ENCODE measurements around the gene CCDC85C. TPM values are rescaled to one million over a fixed set of nuclear protein-coding genes. Genes with fewer than 3 reads are reported as not detected.

CCDC85C gene
- total RNA-seq, 1 donor, result 2.9 TPM

GRCh38 chr14:99467336-99468078, 136.5 kb downstream of the CCDC85C start:
- no peak for TF ChIP-seq CTCF (IDR thresholded peaks at IDR 0.05; ENCODE audit: insufficient read depth, low read length)
- no peak for DNase-seq (ENCODE audit: low read depth)
- no peak overlapping the region for H3K4me3 ChIP-seq (ENCODE audit: low read depth, low read length)

GRCh38 chr14:99466758-99467157, 137.2 kb downstream of the CCDC85C start:
- DNase-seq (ENCODE audit: low read depth), result no peak
- H3K4me3 ChIP-seq (ENCODE audit: low read depth, low read length), result no peak overlapping the region
- no peak for TF ChIP-seq CTCF (IDR thresholded peaks at IDR 0.05; ENCODE audit: insufficient read depth, low read length)

GRCh38 chr14:99465288-99465687, 138.7 kb downstream of the CCDC85C start:
- DNase-seq (ENCODE audit: low read depth), result no peak
- H3K4me3 ChIP-seq (ENCODE audit: low read depth, low read length), result no peak overlapping the region
- TF ChIP-seq CTCF (IDR thresholded peaks at IDR 0.05; ENCODE audit: insufficient read depth, low read length), result no peak

GRCh38 chr14:99463974-99464373, 140.0 kb downstream of the CCDC85C start:
- DNase-seq (ENCODE audit: low read depth), result no peak
- H3K4me3 ChIP-seq (ENCODE audit: low read depth, low read length), result no peak overlapping the region
- no peak for TF ChIP-seq CTCF (IDR thresholded peaks at IDR 0.05; ENCODE audit: insufficient read depth, low read length)

- TF ChIP-seq CTCF (IDR thresholded peaks at IDR 0.05; ENCODE audit: insufficient read depth, low read length), result no peak
- H3K4me3 ChIP-seq (ENCODE audit: low read depth, low read length), result no peak overlapping the region
- DNase-seq (ENCODE audit: low read depth), result no peak
Observed at GRCh38 chr14:99462210-99462609, 141.8 kb downstream of the CCDC85C start.

- no peak overlapping the region for H3K4me3 ChIP-seq (ENCODE audit: low read depth, low read length)
- DNase-seq (ENCODE audit: low read depth), result no peak
- TF ChIP-seq CTCF (IDR thresholded peaks at IDR 0.05; ENCODE audit: insufficient read depth, low read length), result no peak
Observed at GRCh38 chr14:99461411-99462085, 142.5 kb downstream of the CCDC85C start.
